SK-N-SH treated with all-trans-retinoic acid at 6 μM for 48 hours (cell line): ENCODE data around the gene RYR1.
A peak's percentile ranks its signal among the peaks of the same experiment; 100 is the strongest.

Experiments
- ATAC-seq: fragments of 200-7000 bp; cut with Tn5 transposase; 3 replicates; pipeline ENCODE4 v1.9.1; 2020; ENCODE audit warnings: mild to moderate bottlenecking, moderate library complexity
- ARNTL ChIP-seq: fragments of 450-650 bp; formaldehyde crosslinking; IDR thresholded peaks from 2 replicates; pipeline ENCODE4 v1.5.0; 2020; ENCODE audit warnings: low read depth, mild to moderate bottlenecking, moderate library complexity, borderline replicate concordance
- BACH2 ChIP-seq: fragments of 250-450 bp; sonication (Bioruptor Pico); IDR thresholded peaks from 2 replicates; pipeline ENCODE4 v1.9.0; 2021; ENCODE audit warnings: mild to moderate bottlenecking, borderline replicate concordance
- CSRNP3 ChIP-seq: fragments of 250-450 bp; sonication (Bioruptor Pico); IDR thresholded peaks from 2 replicates; pipeline ENCODE4 v1.5.1; 2021; ENCODE audit warnings: mild to moderate bottlenecking, moderate library complexity
- ESRRG ChIP-seq: fragments of 250-450 bp; sonication (Bioruptor Pico); IDR thresholded peaks from 2 replicates; pipeline ENCODE4 v1.6.1; 2021; ENCODE audit warnings: mild to moderate bottlenecking
- GLIS3 ChIP-seq: fragments of 250-450 bp; sonication (Bioruptor Pico); IDR thresholded peaks from 2 replicates; pipeline ENCODE4 v1.5.0; 2020; ENCODE audit warnings: mild to moderate bottlenecking, moderate library complexity
- ISL1 ChIP-seq: fragments of 250-450 bp; sonication (Bioruptor Pico); IDR thresholded peaks from 2 replicates; pipeline ENCODE4 v2.1.2; 2022; ENCODE audit warnings: mild to moderate bottlenecking, moderate library complexity
- OSR1 ChIP-seq: fragments of 250-450 bp; sonication (Bioruptor Pico); IDR thresholded peaks from 2 replicates; pipeline ENCODE4 v1.8.0; 2022; ENCODE audit warnings: moderate library complexity, mild to moderate bottlenecking, inconsistent platforms
- PATZ1 ChIP-seq: fragments of 250-450 bp; sonication (Bioruptor Pico); IDR thresholded peaks from 2 replicates; pipeline ENCODE4 v1.8.0; 2020; ENCODE audit warnings: mild to moderate bottlenecking, moderate library complexity, borderline replicate concordance
- POU6F1 ChIP-seq: fragments of 250-450 bp; sonication (Bioruptor Pico); IDR thresholded peaks from 2 replicates; pipeline ENCODE4 v1.8.0; 2021; ENCODE audit warnings: low read depth, mild to moderate bottlenecking, moderate library complexity, borderline replicate concordance
- PPARA ChIP-seq: fragments of 250-450 bp; sonication (Bioruptor Pico); IDR thresholded peaks from 2 replicates; pipeline ENCODE4 v1.5.0; 2020; ENCODE audit warnings: mild to moderate bottlenecking, borderline replicate concordance
- SNAI2 ChIP-seq: fragments of 250-450 bp; sonication (Bioruptor Pico); IDR thresholded peaks from 2 replicates; pipeline ENCODE4 v1.5.0; 2020; ENCODE audit warnings: mild to moderate bottlenecking, moderate library complexity
- TCF4 ChIP-seq: fragments of 250-450 bp; sonication (Bioruptor Pico); IDR thresholded peaks from 2 replicates; pipeline ENCODE4 v1.8.0; 2021; ENCODE audit warnings: mild to moderate bottlenecking, moderate library complexity, borderline replicate concordance
- TOX ChIP-seq: fragments of 250-450 bp; sonication (Bioruptor Pico); IDR thresholded peaks from 2 replicates; pipeline ENCODE4 v1.8.0; 2021; ENCODE audit warnings: mild to moderate bottlenecking, moderate library complexity, borderline replicate concordance
- TSHZ2 ChIP-seq: fragments of 250-450 bp; sonication (Bioruptor Pico); IDR thresholded peaks from 2 replicates; pipeline ENCODE4 v1.5.0; 2020; ENCODE audit warnings: mild to moderate bottlenecking, moderate library complexity
- ZC3H10 ChIP-seq: fragments of 250-450 bp; sonication (Bioruptor Pico); IDR thresholded peaks from 2 replicates; pipeline ENCODE4 v1.5.1; 2021; ENCODE audit warnings: mild to moderate bottlenecking, moderate library complexity
- ZFP3 ChIP-seq: fragments of 250-450 bp; sonication (Bioruptor Pico); IDR thresholded peaks from 2 replicates; pipeline ENCODE4 v1.5.0; 2020; ENCODE audit warnings: mild to moderate bottlenecking, moderate library complexity
- ZFP30 ChIP-seq: fragments of 450-650 bp; formaldehyde crosslinking; IDR thresholded peaks from 2 replicates; pipeline ENCODE4 v1.5.0; 2022; ENCODE audit warnings: mild to moderate bottlenecking, moderate library complexity
- ZNF565 ChIP-seq: fragments of 450-650 bp; formaldehyde crosslinking; conservative IDR thresholded peaks from 2 replicates; pipeline ENCODE4 v1.5.0; 2020; ENCODE audit warnings: low read depth, mild to moderate bottlenecking, moderate library complexity
- ZNF70 ChIP-seq: fragments of 450-650 bp; formaldehyde crosslinking; IDR thresholded peaks from 2 replicates; pipeline ENCODE4 v1.5.0; 2020; ENCODE audit warnings: mild to moderate bottlenecking, moderate library complexity
- ZNF8 ChIP-seq: fragments of 450-650 bp; formaldehyde crosslinking; IDR thresholded peaks from 2 replicates; pipeline ENCODE4 v1.5.0; 2020; ENCODE audit warnings: mild to moderate bottlenecking, moderate library complexity

The RYR1 gene

DNA sequence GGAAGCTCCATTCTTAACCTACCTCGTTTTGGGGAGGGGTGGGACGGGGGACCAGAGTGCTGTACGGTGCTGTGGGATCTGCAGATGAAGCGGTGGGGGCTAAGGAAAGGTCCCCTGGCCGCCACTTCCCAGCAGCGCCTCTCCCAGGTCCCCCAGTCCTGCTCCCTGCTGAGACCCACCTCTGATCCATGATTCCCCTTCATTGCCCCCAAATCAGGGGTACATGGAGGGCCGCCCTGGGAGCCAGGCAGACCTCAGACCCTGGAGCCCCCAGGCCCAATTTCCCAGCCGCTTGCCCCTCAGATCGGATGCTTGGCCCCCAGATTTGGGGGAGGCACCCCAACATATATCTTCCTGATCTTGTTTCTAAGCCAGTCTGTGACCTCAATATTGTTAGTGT, 34.4 kb upstream of the RYR1 start:
- no peak for ATAC-seq
- TF ChIP-seq ISL1 = no peak
- TF ChIP-seq SNAI2 (CRISPR knock-in tag) = no peak
- TF ChIP-seq OSR1 (CRISPR knock-in tag) = no peak
- no peak for TF ChIP-seq TOX (CRISPR knock-in tag)
- TF ChIP-seq ZC3H10 (CRISPR knock-in tag) = no peak
- no peak for TF ChIP-seq ARNTL (CRISPR knock-in tag)
- no peak for TF ChIP-seq BACH2
- no peak for TF ChIP-seq TCF4 (CRISPR knock-in tag)
- TF ChIP-seq ZNF8 (CRISPR knock-in tag) = no peak

GRCh38 chr19:38399537-38399936, 34.0 kb upstream of the RYR1 start:
- ATAC-seq = no peak
- TF ChIP-seq OSR1 (CRISPR knock-in tag) = no peak
- TF ChIP-seq ZNF8 (CRISPR knock-in tag) = no peak
- TF ChIP-seq ZC3H10 (CRISPR knock-in tag) = no peak
- TF ChIP-seq PPARA (CRISPR knock-in tag) = no peak
- no peak for TF ChIP-seq BACH2
- no peak for TF ChIP-seq SNAI2 (CRISPR knock-in tag)
- TF ChIP-seq ARNTL (CRISPR knock-in tag) = no peak
- no peak for TF ChIP-seq ISL1
- TF ChIP-seq TCF4 (CRISPR knock-in tag) = no peak
- TF ChIP-seq GLIS3 (CRISPR knock-in tag) = no peak
- TF ChIP-seq ZNF70 (CRISPR knock-in tag) = no peak
- TF ChIP-seq ESRRG (CRISPR knock-in tag) = no peak
- no peak for TF ChIP-seq POU6F1
- no peak for TF ChIP-seq ZFP3 (CRISPR knock-in tag)

- no peak for TF ChIP-seq TOX (CRISPR knock-in tag)
- TF ChIP-seq PATZ1 (CRISPR knock-in tag) = no peak
- TF ChIP-seq ZFP3 (CRISPR knock-in tag) = no peak
- TF ChIP-seq TSHZ2 (CRISPR knock-in tag) = no peak
- no peak for TF ChIP-seq ZC3H10 (CRISPR knock-in tag)
- TF ChIP-seq ZNF565 (CRISPR knock-in tag) = no peak
- ATAC-seq = no peak
Measured at GRCh38 chr19:38400361-38400760, 33.1 kb upstream of the RYR1 start.

GRCh38 chr19:38401148-38401547, 32.3 kb upstream of the RYR1 start:
- no peak for TF ChIP-seq GLIS3 (CRISPR knock-in tag)
- no peak for TF ChIP-seq ZNF8 (CRISPR knock-in tag)
- TF ChIP-seq TOX (CRISPR knock-in tag) = no peak
- no peak for TF ChIP-seq CSRNP3
- TF ChIP-seq SNAI2 (CRISPR knock-in tag) = no peak
- no peak for TF ChIP-seq BACH2
- TF ChIP-seq PATZ1 (CRISPR knock-in tag) = no peak
- TF ChIP-seq ZFP3 (CRISPR knock-in tag) = no peak
- no peak for TF ChIP-seq ZFP30 (CRISPR knock-in tag)
- TF ChIP-seq ARNTL (CRISPR knock-in tag) = no peak
- TF ChIP-seq TSHZ2 (CRISPR knock-in tag) = no peak
- peak; percentile 1; the same call in 2 of the 3 replicates for ATAC-seq
